ENCODE data around the gene FHOD3. TPM values are rescaled to one million over a fixed set of nuclear protein-coding genes. Genes with fewer than 3 reads are reported as not detected.

FHOD3 gene
- total and polyA plus RNA-seq, 2 of the 13 experiments (the other 11 are each of a cell fraction or from before 2014, with no cell fraction given), result 0.07 TPM; not detected in 1

GRCh38 chr18:36695806-36696205, 398.3 kb downstream of the FHOD3 start:
- H4K20me1 ChIP-seq (ENCODE audit: insufficient read depth, low read length), result no peaks in the 10 kb centered on the region
- H3K9me3 ChIP-seq (ENCODE audit: low read length), result no peaks in the 10 kb centered on the region
- ATAC-seq, result no peak
- H3K27ac ChIP-seq (ENCODE audit: extremely low read length, insufficient read depth, low read length), result no peak overlapping the region
- in situ Hi-C loops (cut with HindIII; ENCODE audit: extremely low pct_ligation_motif_present, low pct_unique_long_range_greater_than_20kb), result no loop called here
- intact Hi-C loops (cut with micrococcal nuclease; ENCODE audit: unreplicated experiment), result no loop called here
- H3K9ac ChIP-seq (ENCODE audit: insufficient read depth, low read depth, low read length), result no peak overlapping the region
- 13% methylated on average over 3 of the region's 3 CpGs for WGBS (ENCODE audit: low lambda C conversion rate)
- no peak overlapping the region for H2AFZ ChIP-seq (ENCODE audit: low read length)
- H3K27me3 ChIP-seq (ENCODE audit: control insufficient read depth in 1 of 2, insufficient read depth in 2 of 2, low read length in 2 of 2), result peaks cover 0 to 15% of the 10 kb centered on the region in 2 experiments; a peak in 2 of 5 replicates
- DNase-seq (ENCODE audit: low spot score), result no peak
- H3K4me3 ChIP-seq (replicated peaks in 1 of 3; ENCODE audit: insufficient read depth in 1 of 3, low read depth in 2 of 3, low read length in 3 of 3), result no peak overlapping the region
- no peaks in the 10 kb centered on the region for H3K36me3 ChIP-seq (replicated peaks in 1 of 2; ENCODE audit: control insufficient read depth in 1 of 2, insufficient read depth in 2 of 2, low read length in 2 of 2)
- H3K4me1 ChIP-seq (ENCODE audit: insufficient read depth, low read length), result peaks cover 11% of the 10 kb centered on the region; the same call in 1 of the 2 replicates
- ChIA-PET POLR2A (no interaction called here), CTCF (ENCODE audit: low intra/inter-chr PET ratio, low total read pairs) (no interaction called here)
- FAIRE-seq, result no peak
- no TSS peak for BruUV-seq (replicated peaks)
- no peak for TF ChIP-seq KDM2A (CRISPR knock-in tag; IDR thresholded peaks at IDR 0.05; ENCODE audit: borderline replicate concordance, low read depth)
- no peak for TF ChIP-seq ZNF460 (CRISPR knock-in tag; IDR thresholded peaks at IDR 0.05; ENCODE audit: borderline replicate concordance)
- no peak for TF ChIP-seq TP53 (CRISPR knock-in tag; conservative IDR thresholded peaks at IDR 0.05)
- no peak for TF ChIP-seq JUND (CRISPR knock-in tag; IDR thresholded peaks at IDR 0.05)
- no peak for TF ChIP-seq KLF16 (CRISPR knock-in tag; IDR thresholded peaks at IDR 0.05)
- TF ChIP-seq, protein P1, sequence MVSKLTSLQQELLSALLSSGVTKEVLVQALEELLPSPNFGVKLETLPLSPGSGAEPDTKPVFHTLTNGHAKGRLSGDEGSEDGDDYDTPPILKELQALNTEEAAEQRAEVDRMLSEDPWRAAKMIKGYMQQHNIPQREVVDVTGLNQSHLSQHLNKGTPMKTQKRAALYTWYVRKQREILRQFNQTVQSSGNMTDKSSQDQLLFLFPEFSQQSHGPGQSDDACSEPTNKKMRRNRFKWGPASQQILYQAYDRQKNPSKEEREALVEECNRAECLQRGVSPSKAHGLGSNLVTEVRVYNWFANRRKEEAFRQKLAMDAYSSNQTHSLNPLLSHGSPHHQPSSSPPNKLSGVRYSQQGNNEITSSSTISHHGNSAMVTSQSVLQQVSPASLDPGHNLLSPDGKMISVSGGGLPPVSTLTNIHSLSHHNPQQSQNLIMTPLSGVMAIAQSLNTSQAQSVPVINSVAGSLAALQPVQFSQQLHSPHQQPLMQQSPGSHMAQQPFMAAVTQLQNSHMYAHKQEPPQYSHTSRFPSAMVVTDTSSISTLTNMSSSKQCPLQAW (CRISPR knock-in tag; IDR thresholded peaks at IDR 0.05), result no peak
- no peak for TF ChIP-seq GATAD2A (CRISPR knock-in tag; IDR thresholded peaks at IDR 0.05)
- no peak for TF ChIP-seq CBFB (CRISPR knock-in tag; IDR thresholded peaks at IDR 0.05)
- no peak for TF ChIP-seq HMGA1 (CRISPR knock-in tag; conservative IDR thresholded peaks at IDR 0.05)
- no peak for TF ChIP-seq ZNF17 (CRISPR knock-in tag; IDR thresholded peaks at IDR 0.05)
- H3K4me2 ChIP-seq (ENCODE audit: low read depth, low read length), result no peak overlapping the region
- H3K79me2 ChIP-seq (ENCODE audit: insufficient read depth, low read length), result no peaks in the 10 kb centered on the region

Measured in HepG2 (cell line).